Measurements from ENCODE around the gene DYNC2LI1.

DNA sequence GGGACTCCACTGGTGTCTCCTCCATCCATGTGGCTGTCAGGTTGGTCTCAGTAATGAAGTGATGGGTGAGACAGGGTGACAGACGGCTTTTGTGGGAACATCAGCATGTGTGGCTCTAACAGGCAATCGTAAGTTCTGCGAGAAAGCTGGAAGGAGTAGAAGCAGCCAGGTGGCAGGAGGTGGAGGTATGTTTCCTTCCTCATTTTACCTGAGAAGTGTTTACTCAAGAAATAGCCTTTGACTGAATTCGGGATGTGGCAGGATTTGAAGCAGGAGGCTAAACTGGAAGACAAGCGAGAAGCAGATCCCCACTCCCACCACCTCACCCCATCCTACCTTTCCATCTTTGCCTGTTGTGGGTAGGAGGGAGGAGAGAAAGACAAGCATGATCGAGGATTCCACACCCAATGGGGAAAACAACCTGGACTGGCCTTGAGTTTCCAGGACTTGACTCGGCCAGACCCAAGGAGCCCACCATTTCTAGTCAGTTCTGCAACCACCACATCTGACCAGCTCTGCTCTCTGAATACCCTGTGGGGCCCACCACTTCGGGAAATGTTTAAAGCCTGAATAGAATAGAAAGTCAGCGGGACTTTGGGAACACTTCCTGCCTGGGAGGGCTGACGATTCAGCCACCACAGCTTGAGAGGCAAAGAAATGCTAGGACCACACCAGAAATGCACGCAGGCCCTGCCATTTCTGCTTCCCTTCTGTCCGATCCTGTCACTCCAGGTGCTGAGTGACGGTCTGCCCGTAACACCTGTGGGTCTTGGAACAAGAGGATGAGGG lies 66.1 kb downstream of the DYNC2LI1 start:
- TF ChIP-seq, protein P1, sequence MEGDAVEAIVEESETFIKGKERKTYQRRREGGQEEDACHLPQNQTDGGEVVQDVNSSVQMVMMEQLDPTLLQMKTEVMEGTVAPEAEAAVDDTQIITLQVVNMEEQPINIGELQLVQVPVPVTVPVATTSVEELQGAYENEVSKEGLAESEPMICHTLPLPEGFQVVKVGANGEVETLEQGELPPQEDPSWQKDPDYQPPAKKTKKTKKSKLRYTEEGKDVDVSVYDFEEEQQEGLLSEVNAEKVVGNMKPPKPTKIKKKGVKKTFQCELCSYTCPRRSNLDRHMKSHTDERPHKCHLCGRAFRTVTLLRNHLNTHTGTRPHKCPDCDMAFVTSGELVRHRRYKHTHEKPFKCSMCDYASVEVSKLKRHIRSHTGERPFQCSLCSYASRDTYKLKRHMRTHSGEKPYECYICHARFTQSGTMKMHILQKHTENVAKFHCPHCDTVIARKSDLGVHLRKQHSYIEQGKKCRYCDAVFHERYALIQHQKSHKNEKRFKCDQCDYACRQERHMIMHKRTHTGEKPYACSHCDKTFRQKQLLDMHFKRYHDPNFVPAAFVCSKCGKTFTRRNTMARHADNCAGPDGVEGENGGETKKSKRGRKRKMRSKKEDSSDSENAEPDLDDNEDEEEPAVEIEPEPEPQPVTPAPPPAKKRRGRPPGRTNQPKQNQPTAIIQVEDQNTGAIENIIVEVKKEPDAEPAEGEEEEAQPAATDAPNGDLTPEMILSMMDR (IDR thresholded peaks at IDR 0.05; ENCODE audit: low read length): no peak
- no peak for TF ChIP-seq EZH2 (IDR thresholded peaks at IDR 0.05; ENCODE audit: borderline replicate concordance, low read length)

All from OCI-LY1 (cell line).